SIG-M5 treated with dmso at 0.1 percent for 504 hours (cell line): ENCODE results near the gene CIAO3.

Experiments used
- DNase-seq: peaks from one replicate; lab custom pipeline; 2025; ENCODE audit not compliant: unreplicated experiment; lab: John Stamatoyannopoulos, UW

CIAO3 gene

DNA sequence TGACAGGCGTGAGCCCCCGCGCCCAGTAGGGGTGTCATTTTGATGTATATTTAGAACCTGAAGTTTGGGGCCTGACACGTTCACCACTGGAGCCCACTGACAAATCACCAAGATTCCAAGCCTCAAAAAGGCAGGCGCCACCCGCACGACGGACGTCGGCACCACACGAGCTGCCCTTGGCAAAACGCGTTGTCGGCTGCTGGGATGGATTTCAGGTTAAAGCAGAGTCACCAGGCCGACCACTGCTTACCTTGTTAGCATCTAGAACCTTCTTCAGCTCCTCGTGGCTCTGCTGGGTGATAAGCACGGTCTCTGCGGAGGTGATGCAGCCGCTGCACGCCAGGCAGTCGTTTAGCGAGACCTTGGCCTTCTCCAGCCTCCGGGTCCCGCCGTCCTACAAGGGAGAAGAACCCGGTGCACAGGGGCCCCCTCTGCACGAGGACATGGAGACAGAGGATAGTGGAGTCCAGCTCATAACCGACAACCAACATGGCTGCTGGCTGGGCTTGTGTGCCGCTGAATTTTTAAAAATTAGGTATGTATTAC lies 3.8 kb downstream of the CIAO3 start:
- no peak for DNase-seq

DNA sequence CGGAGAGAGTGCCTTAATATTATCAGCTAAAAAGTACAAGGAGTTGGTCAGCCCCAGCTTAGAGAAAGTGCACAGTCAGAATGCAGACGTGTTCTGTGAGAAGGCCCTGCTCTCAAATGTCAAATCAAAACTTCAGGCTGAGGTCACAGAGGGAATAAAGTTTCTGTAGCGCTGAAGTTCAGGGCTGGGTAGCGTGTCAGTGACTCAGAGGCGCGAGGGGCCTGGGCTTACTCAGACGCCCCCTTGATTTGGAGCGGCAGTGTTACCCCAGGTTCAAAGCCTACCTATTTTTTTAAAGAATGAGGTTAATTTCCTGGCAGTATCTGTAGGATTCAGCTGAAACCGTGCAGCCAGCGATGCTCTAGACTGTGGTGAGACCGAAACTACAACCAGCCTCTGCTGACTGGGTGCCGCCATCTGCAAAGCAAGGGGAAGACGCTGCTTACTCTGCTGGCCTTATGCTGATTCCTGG lies 4.8 kb downstream of the CIAO3 start:
- DNase-seq, result no peak

- DNase-seq, result no peak
These were observed 5.6 kb downstream of the CIAO3 start for GRCh38 chr16:734981-735881.

DNA sequence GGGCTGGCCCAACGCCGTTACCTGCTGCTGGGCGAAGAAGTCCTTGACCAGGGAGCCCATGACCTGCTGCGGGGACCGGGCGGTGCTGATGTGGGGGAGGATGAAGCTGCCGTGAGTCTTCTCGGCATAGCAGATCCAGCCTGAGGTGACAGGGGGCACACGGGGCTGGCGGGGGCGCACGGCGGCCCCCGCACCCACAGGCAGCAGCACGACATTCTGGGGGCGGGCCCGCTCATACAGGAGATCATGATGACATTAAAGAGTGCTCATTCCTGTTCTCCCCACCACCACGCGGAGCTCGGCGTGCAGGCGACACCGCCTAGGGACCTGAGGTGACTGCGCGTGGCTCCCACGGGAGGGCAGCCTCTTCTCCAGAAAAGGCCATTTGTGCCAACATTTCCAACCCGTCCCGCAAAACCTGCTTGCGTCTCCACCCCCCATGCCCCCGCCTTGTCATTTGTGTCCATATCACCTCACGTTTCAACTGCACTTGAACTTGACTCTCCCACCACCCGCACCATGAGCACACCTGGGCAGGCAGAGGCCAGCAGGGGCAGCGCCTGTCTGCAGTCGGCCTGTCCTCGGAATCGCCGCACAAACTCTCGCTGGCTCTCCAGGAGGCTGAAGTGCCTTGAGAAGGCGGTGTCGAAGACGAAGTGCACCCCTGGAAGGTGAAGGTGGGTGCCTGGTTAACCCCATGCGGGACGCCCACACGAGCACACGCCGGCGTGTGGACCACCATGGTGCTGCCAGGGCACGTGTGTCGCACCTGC lies 6.4 kb downstream of the CIAO3 start:
- DNase-seq, result no peak

DNA sequence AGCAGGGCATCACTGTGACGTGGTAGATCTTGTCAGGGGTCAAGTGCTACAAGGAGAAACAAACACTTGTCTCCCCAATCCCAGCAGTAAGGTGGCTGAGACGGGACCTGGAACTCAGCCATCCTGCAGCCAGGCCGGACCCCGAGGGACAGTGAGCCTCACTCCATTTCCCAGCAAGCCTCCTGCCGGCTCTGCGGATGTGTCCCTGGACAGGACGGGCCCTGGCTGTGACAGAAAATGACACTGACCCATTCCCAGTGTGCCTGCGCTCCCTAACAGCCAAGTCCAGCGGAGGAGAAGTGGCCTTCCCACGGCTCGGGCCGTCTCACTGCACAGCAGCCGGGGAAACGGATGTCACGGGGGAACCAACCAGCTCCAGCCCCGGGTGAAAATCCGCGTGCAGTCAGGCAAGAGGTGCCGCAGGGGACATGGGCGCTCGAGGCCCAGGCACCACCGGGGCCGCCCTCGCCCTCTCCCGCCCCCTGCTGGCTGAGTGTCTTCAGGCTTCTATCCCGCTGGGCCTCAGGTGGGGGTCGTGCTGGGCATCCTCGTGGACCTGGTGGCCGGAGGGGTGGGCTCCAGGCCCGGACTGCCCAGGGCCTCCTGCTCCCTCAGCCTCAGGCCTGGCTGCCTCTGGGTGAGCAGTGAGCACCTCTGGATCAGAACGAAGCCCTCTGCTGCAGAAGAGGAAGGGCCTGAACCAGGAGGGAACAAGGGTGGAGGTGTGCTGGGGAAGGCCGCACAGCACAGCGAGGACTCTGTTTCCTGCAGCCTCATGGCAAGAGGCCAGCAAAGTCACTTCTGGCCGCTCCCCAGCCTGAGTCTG lies 7.2 kb downstream of the CIAO3 start:
- DNase-seq, result no peak

GRCh38 chr16:732936-733335 lies 7.9 kb downstream of the CIAO3 start:
- DNase-seq, result no peak

DNA sequence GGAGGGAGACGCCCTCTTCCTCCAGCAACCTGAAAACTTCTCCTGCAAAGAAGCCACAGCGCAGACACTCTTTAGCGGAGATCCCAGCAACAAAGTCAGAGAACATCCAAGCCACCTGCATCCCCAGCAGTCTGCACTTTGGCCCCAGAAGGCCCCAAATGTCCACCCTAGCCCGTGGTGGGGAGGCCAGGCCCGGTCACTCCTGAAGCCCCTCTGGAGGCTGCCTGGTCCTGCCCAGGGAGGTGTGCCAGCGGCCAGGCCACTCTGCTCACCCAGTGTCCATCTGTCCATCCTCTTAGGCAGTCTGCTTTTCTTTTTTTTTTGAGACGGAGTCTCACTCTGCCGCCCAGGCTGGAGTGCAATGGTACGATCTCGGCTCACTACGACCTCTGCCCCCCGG lies 8.5 kb downstream of the CIAO3 start:
- DNase-seq, result no peak

GRCh38 chr16:730666-731509 lies 9.9 kb downstream of the CIAO3 start:
- DNase-seq, result no peak

DNA sequence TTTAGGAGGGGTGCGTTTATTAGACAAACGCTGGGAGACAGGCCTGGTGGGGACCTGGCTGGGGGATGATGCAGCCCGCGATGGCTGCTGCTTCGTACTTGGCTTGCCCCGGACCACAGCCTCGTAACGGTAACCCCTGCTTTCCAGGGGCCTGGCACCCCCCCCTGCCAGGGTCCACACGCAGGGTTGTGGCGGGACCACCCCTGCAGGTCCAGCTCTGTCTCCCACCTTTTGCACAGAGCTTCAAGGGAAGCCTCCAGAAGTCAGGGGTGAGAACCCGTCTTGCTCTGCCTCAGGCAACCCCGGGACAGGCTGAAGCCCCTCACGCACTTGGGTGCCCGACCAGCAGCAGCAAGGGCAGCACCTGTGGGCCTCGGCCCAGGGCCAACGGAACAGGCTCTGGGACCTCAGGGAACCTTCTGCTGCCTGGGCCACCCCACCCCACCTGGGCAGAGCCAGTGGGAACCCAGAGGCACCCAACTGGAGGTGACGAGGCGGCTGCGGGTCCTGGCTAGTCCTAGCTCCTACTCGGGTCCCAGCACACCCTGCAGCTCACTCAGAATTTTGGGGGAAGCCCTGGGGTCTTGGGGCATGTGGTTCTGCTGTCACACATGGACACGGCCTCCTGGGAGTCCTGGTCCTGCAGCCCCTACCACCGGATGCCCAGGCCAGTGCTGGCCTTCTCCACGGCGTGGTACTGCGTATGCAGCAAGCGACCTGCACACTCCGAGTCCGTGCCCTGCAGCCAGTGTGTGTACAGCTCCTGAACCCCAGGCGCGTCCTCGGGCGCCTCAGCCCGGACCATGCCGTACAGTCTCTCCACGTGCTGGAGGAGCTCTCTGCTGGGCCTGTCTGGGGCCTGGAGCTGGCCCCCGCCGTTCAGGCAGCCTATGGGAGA lies 10.8 kb downstream of the CIAO3 start:
- DNase-seq, result no peak

DNA sequence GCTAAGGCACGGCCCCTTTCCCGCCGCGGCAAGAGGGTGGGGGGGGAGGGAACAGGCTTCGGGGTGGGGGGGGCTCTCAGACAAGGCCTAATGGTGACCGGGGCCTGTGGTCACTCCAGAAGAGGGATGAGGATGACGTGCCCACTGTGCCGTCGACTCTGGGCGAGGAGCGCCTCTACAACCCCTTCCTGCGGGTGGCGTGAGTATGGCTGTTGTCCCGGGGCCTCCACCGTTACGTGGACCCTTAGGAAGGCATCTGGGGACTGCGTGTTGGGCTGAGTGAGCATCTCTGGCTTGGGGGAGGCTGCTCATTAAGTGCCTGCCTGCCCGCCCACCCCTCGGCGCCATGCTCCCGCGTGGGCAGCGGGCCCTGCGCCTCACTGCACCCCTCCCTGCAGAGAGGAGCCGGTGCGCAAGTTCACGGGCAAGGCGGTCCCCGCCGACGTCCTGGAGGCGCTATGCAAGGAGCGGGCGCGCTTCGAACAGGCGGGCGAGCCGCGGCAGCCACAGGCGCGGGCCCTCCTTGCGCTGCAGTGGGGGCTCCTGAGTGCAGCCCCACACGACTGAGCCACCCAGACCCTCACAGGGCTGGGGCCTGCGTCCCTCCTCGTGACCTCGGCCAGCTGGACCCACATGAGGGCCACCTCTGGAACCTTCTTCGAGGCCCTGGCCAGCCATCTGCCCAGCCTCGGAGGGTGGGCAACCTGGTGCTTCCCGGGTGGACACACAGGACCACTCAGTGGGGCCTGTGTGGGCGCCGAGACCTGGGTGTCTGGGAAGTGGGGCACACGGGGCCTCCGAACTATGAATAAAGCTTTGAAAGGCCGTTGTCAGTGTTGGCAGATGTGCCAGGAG lies 11.7 kb downstream of the CIAO3 start:
- DNase-seq, result no peak

DNA sequence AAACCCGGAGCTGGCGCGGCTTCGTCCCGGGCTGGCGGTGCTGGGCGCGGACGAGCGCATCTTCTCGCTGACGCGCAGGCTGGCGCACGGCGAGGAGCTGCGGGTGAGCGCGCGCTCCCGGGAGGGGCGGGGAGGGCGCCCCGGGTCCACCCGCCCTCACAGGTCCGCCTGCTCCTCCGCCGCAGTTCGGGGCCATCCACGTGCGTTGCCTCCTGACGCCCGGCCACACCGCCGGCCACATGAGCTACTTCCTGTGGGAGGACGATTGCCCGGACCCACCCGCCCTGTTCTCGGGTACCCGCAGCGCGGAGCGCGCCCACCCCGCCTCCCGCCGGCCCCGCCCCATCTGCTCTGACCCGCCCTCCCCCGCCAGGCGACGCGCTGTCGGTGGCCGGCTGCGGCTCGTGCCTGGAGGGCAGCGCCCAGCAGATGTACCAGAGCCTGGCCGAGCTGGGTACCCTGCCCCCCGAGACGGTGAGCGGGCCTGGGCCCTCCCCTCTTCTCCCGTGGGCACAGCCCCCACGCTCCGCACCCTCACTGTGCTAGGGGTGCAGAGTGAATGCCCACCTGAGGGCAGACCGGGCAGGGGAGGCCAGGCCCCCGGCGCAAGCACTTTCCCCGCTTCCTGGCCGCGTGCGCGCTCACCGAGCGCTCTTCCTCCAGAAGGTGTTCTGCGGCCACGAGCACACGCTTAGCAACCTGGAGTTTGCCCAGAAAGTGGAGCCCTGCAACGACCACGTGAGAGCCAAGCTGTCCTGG lies 12.5 kb downstream of the CIAO3 start:
- DNase-seq, result peak; percentile 81

- peak; percentile 38 for DNase-seq
These were observed 13.4 kb downstream of the CIAO3 start for GRCh38 chr16:727291-727977.

DNA sequence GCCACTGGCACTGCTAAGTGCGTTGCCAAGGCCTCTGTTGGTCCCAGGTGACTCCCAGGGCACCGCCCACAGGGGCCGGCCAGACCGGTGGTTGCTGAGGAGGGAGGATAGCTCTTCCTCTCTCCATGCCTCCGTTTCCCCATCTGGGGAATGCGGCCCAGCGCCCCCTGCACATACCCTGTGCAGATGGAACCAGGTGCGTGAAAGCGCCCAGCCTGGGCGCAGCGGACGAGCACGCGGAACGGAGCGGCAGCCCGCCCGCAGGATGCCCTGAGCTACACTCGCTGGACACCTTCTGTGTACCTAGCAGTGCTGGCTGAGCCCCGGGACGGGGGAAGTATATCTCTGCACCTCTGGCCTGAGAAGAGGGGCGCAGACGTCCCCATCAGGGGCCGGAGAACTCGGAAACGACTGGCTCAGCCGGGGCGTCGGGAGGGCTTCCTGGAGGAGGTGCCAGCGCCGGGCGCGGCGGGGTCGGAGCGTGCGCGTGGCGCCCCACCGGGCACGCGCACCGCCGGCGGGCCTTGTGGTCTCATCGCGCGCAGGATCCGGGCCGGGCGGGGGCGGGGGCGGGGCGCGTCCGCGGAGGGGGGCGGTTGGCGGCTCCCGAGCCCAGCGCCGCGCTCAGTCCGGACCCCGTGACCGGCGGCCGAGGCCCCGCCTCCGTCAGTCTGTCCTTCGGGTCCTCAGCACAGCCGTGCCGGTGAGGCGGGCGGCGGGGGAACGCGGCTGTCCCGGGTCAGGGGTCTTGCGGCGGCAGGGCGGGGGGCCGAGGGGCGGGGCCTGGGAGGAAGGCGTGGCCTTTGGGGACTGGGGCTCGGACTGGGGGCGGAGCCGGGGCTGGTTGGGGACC lies 14.1 kb downstream of the CIAO3 start, which contains the start of the genes CCDC78 and HAGHL:
Gene CCDC78 (minus strand): TSS at position 6 of the 853 bp plus-strand sequence. CDS start 76 bp downstream, outside the sequence.
Gene HAGHL (plus strand): TSS at position 669 of the 853 bp plus-strand sequence. CDS start 404 bp downstream, outside the sequence.
- DNase-seq, result peak; percentile 68

DNA sequence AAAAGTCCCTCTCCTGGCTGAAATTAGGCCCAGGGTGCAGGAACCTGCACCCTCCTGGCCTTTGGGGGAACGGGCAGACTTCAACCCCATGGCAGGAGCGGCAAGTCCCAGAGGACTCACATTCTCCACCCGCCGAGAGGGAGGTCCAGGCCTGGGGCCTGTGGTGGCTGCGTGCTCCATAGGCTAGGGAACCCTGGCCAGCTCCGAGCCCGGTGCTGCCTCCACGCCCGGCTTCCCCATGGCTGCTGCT lies 14.7 kb downstream of the CIAO3 start:
- no peak for DNase-seq

DNA sequence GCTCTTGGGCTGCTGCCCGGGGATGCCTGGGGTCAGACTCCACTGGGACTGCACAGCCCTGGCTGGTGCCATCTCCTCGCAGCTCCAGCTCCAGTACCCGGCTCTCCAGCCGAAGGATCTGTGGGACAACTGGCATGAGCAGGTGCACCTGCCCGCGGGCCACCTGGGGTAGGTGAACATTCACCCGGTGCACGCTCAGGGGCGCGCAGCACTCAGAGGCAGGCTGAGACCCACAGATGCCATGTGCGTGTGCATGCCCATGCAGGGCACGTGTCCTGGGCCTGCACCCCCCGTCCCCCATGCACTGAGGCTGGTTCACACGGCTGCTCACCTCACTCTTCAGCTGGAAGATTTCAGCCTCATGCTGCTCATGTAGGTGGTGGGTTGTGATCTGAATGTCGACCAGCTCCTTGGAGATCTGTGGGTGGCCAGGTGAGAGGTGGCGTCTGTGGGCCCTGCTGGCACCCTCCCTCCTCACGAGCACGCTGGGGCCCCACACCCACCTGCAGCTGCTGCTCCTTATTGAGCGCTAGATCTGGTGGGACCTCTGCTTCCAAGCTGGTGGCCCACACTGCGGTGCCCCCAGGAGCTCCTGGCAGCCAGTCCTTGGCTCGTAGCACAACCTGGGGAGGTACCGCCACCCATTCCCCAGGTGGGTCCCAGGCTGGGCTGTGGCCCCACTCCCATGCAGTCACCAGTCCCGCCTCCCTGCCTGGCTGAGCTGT lies 15.2 kb downstream of the CIAO3 start:
- no peak for DNase-seq
